Raji (cell line): ENCODE data around the gene CORO2A.

Experiments
- POLR2A ChIP-seq: IDR thresholded peaks from 2 replicates; pipeline ENCODE4 v1.6.1; 2011; ENCODE audit warnings: low read depth, low read length, control low read depth; ENCODE audit not compliant: insufficient read depth

Gene CORO2A

DNA sequence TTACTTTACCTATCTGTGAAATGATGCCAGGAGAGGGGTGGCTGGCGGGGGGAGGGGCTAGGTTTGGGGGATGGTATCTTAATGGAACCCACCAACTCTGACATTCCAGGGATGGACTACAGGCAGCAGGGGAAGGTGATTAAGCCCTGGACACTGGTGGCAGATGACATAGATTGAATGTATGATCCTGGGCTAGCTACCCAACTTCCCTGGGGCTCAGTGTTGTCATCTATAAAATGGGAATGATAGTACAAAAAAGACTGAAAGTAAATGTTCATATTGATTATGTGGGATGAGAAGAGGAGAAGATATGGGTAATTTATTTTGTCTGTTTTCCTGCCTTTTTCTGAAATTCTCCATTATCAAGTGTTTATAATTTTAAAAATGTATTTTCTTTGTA lies 6.2 kb downstream of the CORO2A start:
- TF ChIP-seq POLR2A, result no peak

GRCh38 chr9:98185611-98186171 lies 6.7 kb downstream of the CORO2A start:
- TF ChIP-seq POLR2A, result no peak

GRCh38 chr9:98185021-98185567 lies 7.3 kb downstream of the CORO2A start:
- TF ChIP-seq POLR2A, result no peak

DNA sequence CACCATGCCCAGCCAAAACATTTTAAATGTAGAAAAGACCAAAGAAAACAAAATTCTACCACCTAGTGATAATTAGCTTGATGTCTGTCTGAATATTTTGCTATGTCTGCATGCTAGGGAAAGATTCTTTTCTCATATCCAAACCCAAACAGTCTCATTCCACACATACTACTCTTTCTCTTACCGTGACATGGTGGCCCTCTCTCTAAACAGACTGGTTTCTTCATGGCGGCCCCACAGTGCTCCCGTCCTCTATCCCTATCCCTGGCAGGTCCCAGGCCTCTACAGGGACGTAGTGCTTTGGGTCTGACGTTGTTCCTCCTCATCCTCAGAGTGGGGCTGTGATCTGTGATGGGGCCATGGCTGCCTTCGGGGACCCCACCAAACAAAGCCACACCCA lies 8.1 kb downstream of the CORO2A start:
- no peak for TF ChIP-seq POLR2A

GRCh38 chr9:98182889-98183599 lies 9.4 kb downstream of the CORO2A start:
- no peak for TF ChIP-seq POLR2A

DNA sequence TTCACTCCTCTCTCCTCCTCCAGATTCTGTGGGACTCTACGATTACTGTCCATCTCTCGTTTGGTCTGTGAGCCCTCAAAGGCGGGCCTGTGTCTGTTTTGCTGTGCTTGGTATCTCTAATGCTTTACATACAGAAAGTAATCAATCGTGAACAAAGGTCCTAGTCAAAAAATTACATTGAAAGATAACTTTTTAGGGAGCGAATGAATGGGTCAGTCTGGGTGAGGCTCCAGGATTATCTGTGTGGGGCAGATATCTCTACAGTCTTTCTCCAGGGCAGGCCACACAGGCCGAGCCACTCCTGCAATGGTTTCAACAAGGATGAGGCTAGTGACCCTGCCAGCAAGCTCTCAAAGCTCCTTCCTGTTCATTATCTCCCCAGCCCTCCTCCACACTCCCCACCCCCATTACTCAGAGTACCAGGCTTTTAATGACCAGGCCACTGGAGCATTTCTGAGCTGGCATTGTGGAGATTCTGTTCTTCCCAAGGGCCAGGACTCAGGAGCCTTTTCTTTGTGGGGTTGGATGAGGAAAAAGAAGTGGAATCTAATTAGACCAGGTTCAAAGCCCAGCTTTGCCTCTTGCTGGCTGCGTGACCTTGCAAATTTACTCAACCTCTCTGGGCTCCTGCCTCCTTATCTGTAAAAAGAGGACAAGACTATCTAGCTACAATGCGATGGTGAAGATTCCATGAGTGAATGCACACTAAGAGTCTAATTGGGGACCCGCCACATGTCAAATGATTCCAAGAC lies 10.2 kb downstream of the CORO2A start:
- TF ChIP-seq POLR2A, result no peak

GRCh38 chr9:98181746-98182068 lies 10.7 kb downstream of the CORO2A start:
- TF ChIP-seq POLR2A, result no peak

- no peak for TF ChIP-seq POLR2A
Observed at GRCh38 chr9:98180996-98181395, 11.4 kb downstream of the CORO2A start.

GRCh38 chr9:98178874-98179850 lies 13.3 kb downstream of the CORO2A start:
- no peak for TF ChIP-seq POLR2A

DNA sequence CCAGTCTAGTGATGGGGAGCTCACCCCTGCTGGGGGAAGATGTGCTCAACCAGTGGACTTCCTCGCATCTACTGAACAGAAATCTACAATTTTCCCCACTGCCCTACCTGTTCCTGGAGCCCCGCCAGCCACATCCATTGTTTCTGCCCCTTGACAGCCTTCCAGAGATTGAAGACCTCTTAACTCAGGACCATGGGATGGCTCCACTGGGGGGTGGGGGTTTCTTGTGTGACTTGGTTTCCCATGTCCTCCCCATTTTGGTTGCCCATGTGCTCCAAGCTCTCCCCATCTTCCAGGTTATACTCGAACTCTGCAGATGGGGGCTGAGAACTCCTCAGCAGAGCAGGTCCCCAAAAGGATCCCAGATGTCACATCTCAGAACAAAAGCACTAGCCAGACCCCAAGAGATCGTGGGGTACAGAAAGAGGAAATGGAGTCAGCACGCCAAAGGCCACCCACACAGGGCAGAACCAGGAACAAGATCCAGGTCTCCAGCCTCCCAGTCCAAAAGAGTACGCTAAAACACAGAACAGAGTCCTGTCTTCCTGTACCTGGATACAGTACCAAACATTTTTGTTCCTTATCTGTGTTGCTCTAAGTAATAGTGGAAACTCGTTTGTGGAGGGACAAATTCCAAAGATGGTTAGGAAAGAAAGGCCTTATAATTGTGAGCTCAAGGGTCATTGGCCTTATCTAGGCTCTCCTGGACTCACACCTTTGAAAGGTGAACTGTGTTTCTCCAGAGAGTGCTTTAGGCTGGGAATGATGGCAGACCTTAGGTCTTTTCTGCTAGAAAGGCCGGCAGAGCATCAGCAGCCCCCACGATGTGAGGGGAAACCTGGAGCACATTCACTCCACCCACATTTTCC lies 15.8 kb downstream of the CORO2A start:
- no peak for TF ChIP-seq POLR2A

- TF ChIP-seq POLR2A, result no peak
Observed at GRCh38 chr9:98175762-98176161, 16.7 kb downstream of the CORO2A start.

DNA sequence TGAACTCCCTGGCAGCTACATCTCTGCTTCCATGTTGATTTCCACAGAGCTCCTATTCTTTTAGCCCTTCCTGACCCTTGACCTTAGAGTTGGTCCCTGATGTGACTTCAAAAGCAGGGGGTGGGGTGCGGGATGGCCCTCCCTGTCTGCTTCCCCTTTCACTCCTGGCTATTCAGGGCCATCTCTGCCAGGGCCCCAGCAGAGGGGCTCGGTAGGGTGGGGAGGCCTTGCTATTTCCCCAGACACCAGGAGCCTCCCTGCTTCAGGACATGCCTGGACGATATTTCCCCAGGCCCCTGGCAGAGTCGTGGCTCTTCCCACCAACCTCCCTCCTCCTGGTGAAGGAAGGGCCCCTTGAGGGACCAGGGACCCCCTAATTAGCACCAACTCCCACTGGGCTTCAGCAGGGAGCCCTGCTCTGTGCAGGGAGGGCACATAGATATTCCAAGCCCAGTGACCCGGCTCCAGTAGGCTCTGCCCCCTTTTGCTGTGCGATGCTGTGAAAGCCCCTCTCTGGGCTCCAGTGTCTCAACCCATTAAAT lies 17.3 kb downstream of the CORO2A start:
- no peak for TF ChIP-seq POLR2A

DNA sequence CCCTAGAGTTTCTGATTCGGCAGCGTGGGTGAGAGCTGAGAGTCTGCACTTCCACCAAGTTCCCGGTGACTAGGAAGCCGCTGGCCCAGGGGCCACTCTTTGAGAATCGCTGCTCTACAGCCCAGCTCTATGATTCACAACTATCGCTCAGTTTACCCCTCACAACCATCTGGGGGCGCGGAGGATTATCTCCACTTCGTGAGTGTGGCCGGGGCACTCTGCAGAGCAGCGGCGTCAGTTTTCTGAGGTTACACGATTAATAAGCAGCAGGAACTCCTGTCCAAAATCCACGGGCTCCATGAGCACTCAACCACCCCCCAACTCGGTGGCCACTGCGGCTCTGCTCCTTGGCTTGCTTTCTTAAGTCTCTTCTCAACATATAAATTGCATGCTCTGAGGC lies 19.3 kb downstream of the CORO2A start:
- TF ChIP-seq POLR2A, result no peak

DNA sequence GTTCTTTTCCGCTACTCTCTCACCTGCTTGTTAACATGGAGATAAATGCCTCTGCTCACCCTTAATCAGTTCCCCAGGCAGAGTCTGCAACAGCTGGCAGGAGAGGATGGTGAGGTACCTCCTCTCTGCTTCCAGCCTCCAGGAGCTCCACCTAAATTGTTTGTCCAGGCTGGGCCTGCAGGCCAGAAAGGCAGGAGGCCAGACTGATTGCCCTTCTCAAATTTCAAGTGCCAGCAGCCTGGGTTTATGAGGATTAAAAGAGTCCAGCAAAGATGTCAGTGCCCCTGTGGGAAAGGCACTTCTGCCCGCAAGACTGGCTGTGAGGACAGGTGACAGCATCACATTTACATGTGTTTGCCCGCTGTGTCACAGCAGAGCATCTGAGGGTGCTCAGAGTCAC lies 19.8 kb downstream of the CORO2A start:
- TF ChIP-seq POLR2A, result no peak
